UCSD-AML1 (cell line): ENCODE results near the gene PKD2.
"Not testable (repeated sequence)": the region's sequence is repeated elsewhere in the genome, so short reads cannot be mapped to it uniquely, and the experiment has no call there.

Experiments used
- DNase-seq: peaks from one replicate; lab custom pipeline; 2025; ENCODE audit not compliant: unreplicated experiment; lab: John Stamatoyannopoulos, UW

Gene PKD2

DNA sequence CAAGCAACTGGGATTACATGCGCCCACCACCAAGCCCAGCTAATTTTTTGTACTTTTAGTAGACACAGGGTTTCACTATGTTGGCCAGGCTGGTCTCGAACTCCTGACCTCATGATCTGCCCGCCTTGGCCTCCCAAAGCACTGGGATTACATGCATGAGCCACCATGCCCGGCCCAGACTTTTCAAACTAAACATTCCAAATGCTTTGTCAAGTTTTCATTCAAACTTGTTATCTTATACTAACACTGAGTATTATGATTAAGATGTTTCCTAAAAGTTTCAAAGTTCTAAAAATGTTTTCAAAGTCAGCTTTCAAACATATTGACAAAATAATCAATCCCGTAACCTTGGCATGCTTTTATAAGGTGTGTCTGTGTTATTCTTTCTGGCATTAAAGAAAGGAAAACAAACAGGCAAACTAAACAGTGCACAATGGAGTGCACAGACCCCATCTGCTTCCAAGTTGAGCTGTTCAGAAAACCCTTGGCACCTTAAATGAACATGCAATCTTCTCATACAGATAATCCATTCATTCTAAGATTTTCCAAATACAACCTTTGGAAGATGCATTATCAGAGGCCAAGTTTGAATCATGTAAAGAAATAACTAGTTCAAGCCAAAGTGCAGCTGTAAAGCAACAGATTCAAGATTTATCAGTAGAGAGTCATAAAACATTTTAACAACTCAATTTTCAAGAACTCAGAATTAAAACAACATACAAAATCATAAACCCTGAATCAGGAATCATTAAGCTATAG is 101.9 kb downstream of the PKD2 start:
- DNase-seq = no peak

- no peak for DNase-seq
Measured at GRCh38 chr4:88110826-88111225, 103.4 kb downstream of the PKD2 start.

- DNase-seq = no peak
Measured at GRCh38 chr4:88112856-88113255, 105.4 kb downstream of the PKD2 start.

GRCh38 chr4:88115587-88115986 is 108.2 kb downstream of the PKD2 start:
- no peak for DNase-seq

DNA sequence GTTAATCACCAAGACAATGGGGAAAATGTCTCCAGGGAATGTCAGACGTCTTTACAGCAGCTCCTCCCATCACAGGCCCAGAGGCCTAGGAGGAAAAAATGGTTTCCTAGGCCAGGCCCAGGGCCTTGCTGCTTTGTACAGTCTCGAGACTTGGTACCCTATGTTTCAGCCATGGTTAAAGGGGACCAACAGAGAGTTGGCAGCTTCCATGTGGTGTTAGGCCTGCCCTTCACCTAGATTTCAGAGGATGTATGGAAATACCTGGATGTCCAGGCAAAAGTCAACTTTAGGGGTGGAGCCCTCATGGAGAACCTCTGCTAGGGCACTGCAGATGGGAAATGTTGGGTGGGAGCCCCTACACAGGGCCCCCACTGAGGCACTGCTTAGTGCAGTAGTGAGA is 112.5 kb downstream of the PKD2 start:
- DNase-seq = no peak

GRCh38 chr4:88122260-88122659 is 114.8 kb downstream of the PKD2 start:
- DNase-seq = not testable (repeated sequence)
